Measurements from ENCODE around the gene IFT25. TPM values are rescaled to one million over a fixed set of nuclear protein-coding genes. Genes with fewer than 3 reads are reported as not detected.

IFT25 gene
- total and polyA plus RNA-seq, 2 donors: 39.9 to 52.3 TPM

DNA sequence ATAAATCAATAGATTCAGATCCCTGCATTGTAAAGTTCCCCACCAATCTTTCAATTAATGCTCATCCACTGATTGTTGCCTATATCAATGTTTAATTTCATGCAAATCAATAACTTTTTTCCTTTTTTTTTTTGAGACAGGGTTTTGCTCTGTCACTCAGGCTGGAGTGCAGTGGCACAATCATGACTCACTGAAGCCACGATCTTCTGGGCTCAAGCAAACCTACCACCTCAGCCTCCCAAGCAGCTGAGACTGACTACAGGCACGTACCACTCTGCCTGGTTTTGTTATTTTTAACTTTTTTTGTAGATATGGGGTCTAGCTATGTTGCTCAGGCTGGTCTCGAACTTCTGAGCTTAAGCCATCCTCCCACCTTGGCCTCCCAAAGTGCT is 25.8 kb downstream of the IFT25 start:
- no peaks in the 10 kb centered on the region for H3K4me1 ChIP-seq (ENCODE audit: control insufficient read depth in 2 of 2, insufficient read depth in 2 of 2, low read length in 2 of 2)
- H3K4me3 ChIP-seq (ENCODE audit: low read length in 2 of 2): no peak overlapping the region
- no peak overlapping the region for H3K27ac ChIP-seq (ENCODE audit: low read depth in 1 of 2, low read length in 1 of 2)
- DNase-seq (ENCODE audit: low read depth in 6 of 9, low spot score in 9 of 9): no peak
- no peaks in the 10 kb centered on the region for H3K27me3 ChIP-seq (ENCODE audit: control insufficient read depth in 2 of 2, insufficient read depth in 1 of 2, low read length in 1 of 2)
- peaks cover 13 to 24% of the 10 kb centered on the region in 2 donors for H3K36me3 ChIP-seq (ENCODE audit: control insufficient read depth in 2 of 2, insufficient read depth in 2 of 2, low read length in 1 of 2)
- WGBS: 67% methylated on average over 3 of the region's 3 CpGs
- H3K9me3 ChIP-seq (ENCODE audit: control insufficient read depth in 2 of 2, insufficient read depth in 1 of 2, low read length in 1 of 2): peaks cover 0 to 4% of the 10 kb centered on the region in 2 donors

DNA sequence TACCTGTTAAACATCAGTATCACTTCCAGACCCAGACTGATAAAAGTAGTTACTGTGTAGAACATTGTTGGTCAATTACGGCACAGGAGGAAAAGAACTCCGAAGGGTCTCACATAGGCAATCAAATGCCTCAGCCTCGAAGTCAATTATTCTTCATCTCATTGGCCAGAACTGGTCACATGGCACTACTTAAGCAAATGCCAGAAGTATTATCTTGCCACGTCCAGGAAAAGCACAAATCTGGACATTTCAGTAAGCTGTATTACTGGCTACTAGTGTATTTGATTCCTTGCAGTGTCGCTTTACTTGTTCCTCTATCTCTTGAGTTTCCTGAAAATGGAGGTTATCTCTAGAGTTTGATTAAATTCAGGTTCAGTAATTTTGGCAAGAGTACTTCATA is 27.2 kb downstream of the IFT25 start:
- Histone ChIP-seq H3K27me3 (ENCODE audit: control insufficient read depth in 2 of 2, insufficient read depth in 1 of 2, low read length in 1 of 2) (no peaks in the 10 kb centered on the region), H3K9me3 (ENCODE audit: control insufficient read depth in 2 of 2, insufficient read depth in 1 of 2, low read length in 1 of 2) (peaks cover 0 to 4% of the 10 kb centered on the region in 2 donors), H3K4me1 (ENCODE audit: control insufficient read depth in 2 of 2, insufficient read depth in 2 of 2, low read length in 2 of 2) (no peaks in the 10 kb centered on the region), H3K4me3 (ENCODE audit: low read length in 2 of 2) (no peak overlapping the region), H3K36me3 (ENCODE audit: control insufficient read depth in 2 of 2, insufficient read depth in 2 of 2, low read length in 1 of 2) (peaks cover 12 to 23% of the 10 kb centered on the region in 2 donors), H3K27ac (ENCODE audit: low read depth in 1 of 2, low read length in 1 of 2) (no peak overlapping the region)
- no peak for DNase-seq (ENCODE audit: low read depth in 6 of 9, low spot score in 9 of 9)
- 97% methylated on average over 5 of the region's 5 CpGs for WGBS

DNA sequence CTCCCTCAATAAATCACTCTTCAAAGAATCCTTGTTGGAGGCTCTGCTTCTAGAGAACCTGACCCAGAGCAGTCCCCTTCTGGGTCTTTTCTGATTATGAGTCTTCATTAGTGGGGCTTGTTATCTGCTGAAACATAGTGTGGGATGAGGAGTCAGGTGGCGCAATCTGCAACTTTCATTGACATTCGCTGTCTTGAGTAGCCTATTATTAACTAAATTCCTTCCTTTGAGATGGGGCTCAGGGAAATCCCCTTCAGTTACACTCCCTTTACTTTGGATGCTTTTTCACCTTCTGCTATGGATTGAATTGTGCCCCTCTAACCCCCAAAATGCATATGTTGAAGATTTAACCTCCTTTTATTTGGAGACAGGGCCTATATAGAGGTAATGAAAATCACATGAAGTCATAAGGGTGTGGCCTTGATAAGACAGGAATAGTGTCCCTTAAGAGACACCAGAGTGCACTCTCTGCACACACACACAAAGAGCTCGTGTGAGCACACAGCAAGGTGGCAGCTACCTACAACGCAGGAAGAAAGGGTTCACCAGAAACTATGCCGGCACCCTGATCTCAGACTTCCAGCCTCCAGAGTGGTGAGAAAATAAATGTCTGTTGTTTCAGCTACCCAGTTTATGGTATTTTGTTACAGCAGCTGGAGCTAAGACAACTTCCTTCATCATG is 32.0 kb downstream of the IFT25 start:
- H3K27ac ChIP-seq (ENCODE audit: low read depth in 1 of 2, low read length in 1 of 2): no peak overlapping the region
- WGBS: 95% methylated on average over 5 of the region's 5 CpGs
- H3K4me1 ChIP-seq (ENCODE audit: control insufficient read depth in 2 of 2, insufficient read depth in 2 of 2, low read length in 2 of 2): no peaks in the 10 kb centered on the region
- peaks cover 4 to 9% of the 10 kb centered on the region in 2 donors for H3K36me3 ChIP-seq (ENCODE audit: control insufficient read depth in 2 of 2, insufficient read depth in 2 of 2, low read length in 1 of 2)
- H3K27me3 ChIP-seq (ENCODE audit: control insufficient read depth in 2 of 2, insufficient read depth in 1 of 2, low read length in 1 of 2): no peaks in the 10 kb centered on the region
- no peaks in the 10 kb centered on the region for H3K9me3 ChIP-seq (ENCODE audit: control insufficient read depth in 2 of 2, insufficient read depth in 1 of 2, low read length in 1 of 2)
- no peak for DNase-seq (ENCODE audit: low read depth in 6 of 9, low spot score in 9 of 9)
- H3K4me3 ChIP-seq (ENCODE audit: low read length in 2 of 2): no peak overlapping the region

DNA sequence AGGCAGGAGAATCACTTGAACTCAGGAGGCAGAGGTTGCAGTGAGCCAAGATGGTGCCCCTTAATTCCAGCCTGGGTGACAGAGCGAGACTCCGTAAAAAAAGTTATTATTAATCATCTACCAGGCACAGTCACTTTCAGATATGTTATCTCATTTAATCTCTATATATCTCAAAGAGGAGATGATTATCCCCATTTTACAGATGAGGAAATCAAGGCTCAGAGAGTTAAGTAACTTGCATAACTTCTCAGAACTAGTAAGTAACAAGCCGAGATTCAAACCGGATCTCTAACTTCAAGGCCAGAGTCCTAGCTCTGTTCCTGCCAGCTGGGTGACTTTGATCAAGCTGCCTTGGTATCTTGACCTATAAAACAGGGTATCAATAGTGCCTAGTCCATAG is 34.1 kb downstream of the IFT25 start:
- Histone ChIP-seq H3K27me3 (ENCODE audit: control insufficient read depth in 2 of 2, insufficient read depth in 1 of 2, low read length in 1 of 2) (no peaks in the 10 kb centered on the region), H3K27ac (ENCODE audit: low read depth in 1 of 2, low read length in 1 of 2) (no peak overlapping the region), H3K36me3 (ENCODE audit: control insufficient read depth in 2 of 2, insufficient read depth in 2 of 2, low read length in 1 of 2) (peaks cover 4 to 9% of the 10 kb centered on the region in 2 donors), H3K4me1 (ENCODE audit: control insufficient read depth in 2 of 2, insufficient read depth in 2 of 2, low read length in 2 of 2) (no peaks in the 10 kb centered on the region), H3K9me3 (ENCODE audit: control insufficient read depth in 2 of 2, insufficient read depth in 1 of 2, low read length in 1 of 2) (no peaks in the 10 kb centered on the region), H3K4me3 (ENCODE audit: low read length in 2 of 2) (no peak overlapping the region)
- no peak for DNase-seq (ENCODE audit: low read depth in 6 of 9, low spot score in 9 of 9)
- 100% methylated on average over 4 of the region's 4 CpGs for WGBS

DNA sequence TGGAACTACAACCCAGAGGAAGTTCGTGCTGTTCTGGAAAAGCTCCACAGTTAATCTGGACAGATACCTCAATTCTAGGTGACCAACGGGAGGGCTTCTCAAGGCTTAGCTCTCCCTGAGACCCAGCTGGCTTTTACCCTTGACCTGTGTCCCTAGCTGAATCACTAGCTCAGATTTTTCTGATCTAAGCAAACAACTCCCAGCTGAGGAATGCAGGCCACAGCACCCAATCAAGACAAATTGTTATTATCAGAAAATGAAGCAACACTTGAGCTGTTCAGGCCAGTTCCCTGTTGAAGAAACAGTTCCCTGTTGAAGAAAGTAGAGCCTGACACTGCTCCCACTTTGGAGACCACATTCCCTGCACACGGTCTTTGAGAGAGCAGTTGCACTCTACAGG is 35.6 kb downstream of the IFT25 start:
- Histone ChIP-seq H3K27me3 (ENCODE audit: control insufficient read depth in 2 of 2, insufficient read depth in 1 of 2, low read length in 1 of 2) (no peaks in the 10 kb centered on the region), H3K4me3 (ENCODE audit: low read length in 2 of 2) (no peak overlapping the region), H3K4me1 (ENCODE audit: control insufficient read depth in 2 of 2, insufficient read depth in 2 of 2, low read length in 2 of 2) (no peaks in the 10 kb centered on the region), H3K9me3 (ENCODE audit: control insufficient read depth in 2 of 2, insufficient read depth in 1 of 2, low read length in 1 of 2) (no peaks in the 10 kb centered on the region), H3K36me3 (ENCODE audit: control insufficient read depth in 2 of 2, insufficient read depth in 2 of 2, low read length in 1 of 2) (peaks cover 0 to 8% of the 10 kb centered on the region in 2 donors), H3K27ac (ENCODE audit: low read depth in 1 of 2, low read length in 1 of 2) (no peak overlapping the region)
- DNase-seq (ENCODE audit: low read depth in 6 of 9, low spot score in 9 of 9): no peak
- WGBS: 98% methylated on average over 3 of the region's 3 CpGs

DNA sequence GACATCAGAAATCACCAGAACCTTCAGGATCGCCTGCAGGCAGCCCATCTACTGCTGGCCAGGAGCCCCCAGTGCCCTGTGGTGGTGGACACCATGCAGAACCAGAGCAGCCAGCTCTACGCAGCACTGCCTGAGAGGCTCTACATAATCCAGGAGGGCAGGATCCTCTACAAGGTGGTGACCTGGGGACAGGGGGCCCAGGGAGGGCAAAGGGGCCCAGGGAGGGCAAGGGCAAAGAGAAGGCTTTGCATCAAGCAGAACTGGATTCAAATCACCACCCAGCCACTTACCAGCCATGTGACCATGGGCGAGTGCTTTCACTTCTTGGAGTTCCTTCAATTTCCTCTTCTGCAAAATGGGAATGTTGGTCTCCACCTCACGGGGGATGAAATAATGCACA is 39.4 kb downstream of the IFT25 start:
- 97% methylated on average over 4 of the region's 4 CpGs for WGBS
- H3K27me3 ChIP-seq (ENCODE audit: control insufficient read depth in 2 of 2, insufficient read depth in 1 of 2, low read length in 1 of 2): no peaks in the 10 kb centered on the region
- no peaks in the 10 kb centered on the region for H3K4me1 ChIP-seq (ENCODE audit: control insufficient read depth in 2 of 2, insufficient read depth in 2 of 2, low read length in 2 of 2)
- H3K27ac ChIP-seq (ENCODE audit: low read depth in 1 of 2, low read length in 1 of 2): no peak overlapping the region
- no peak for DNase-seq (ENCODE audit: low read depth in 6 of 9, low spot score in 9 of 9)
- H3K4me3 ChIP-seq (ENCODE audit: low read length in 2 of 2): no peak overlapping the region
- H3K9me3 ChIP-seq (ENCODE audit: control insufficient read depth in 2 of 2, insufficient read depth in 1 of 2, low read length in 1 of 2): no peaks in the 10 kb centered on the region
- H3K36me3 ChIP-seq (ENCODE audit: control insufficient read depth in 2 of 2, insufficient read depth in 2 of 2, low read length in 1 of 2): peaks cover 0 to 3% of the 10 kb centered on the region in 2 donors

DNA sequence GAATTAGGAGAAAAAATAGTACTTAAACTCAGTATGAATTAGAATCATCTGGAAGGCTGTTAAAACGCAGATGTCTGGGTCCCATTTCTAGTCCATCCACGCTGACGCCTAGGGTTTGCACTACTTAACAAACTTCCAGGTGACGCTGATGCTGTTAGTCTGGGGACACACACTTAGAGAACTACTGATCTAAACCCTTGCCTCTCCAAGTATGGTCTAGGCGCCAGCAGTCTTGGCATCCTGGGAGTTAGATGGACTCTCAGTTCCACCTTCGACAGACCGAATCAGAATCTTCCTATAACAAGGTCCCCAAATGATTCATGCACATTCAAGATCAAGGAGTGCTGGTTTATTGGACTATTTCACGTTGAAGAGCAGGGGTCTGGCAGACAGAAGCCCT is 40.0 kb downstream of the IFT25 start:
- DNase-seq (ENCODE audit: low read depth in 6 of 9, low spot score in 9 of 9): no peak
- Histone ChIP-seq H3K27me3 (ENCODE audit: control insufficient read depth in 2 of 2, insufficient read depth in 1 of 2, low read length in 1 of 2) (no peaks in the 10 kb centered on the region), H3K36me3 (ENCODE audit: control insufficient read depth in 2 of 2, insufficient read depth in 2 of 2, low read length in 1 of 2) (peaks cover 0 to 3% of the 10 kb centered on the region in 2 donors), H3K4me1 (ENCODE audit: control insufficient read depth in 2 of 2, insufficient read depth in 2 of 2, low read length in 2 of 2) (no peaks in the 10 kb centered on the region), H3K9me3 (ENCODE audit: control insufficient read depth in 2 of 2, insufficient read depth in 1 of 2, low read length in 1 of 2) (no peaks in the 10 kb centered on the region), H3K4me3 (ENCODE audit: low read length in 2 of 2) (no peak overlapping the region), H3K27ac (ENCODE audit: low read depth in 1 of 2, low read length in 1 of 2) (no peak overlapping the region)
- WGBS: 97% methylated on average over 8 of the region's 8 CpGs

DNA sequence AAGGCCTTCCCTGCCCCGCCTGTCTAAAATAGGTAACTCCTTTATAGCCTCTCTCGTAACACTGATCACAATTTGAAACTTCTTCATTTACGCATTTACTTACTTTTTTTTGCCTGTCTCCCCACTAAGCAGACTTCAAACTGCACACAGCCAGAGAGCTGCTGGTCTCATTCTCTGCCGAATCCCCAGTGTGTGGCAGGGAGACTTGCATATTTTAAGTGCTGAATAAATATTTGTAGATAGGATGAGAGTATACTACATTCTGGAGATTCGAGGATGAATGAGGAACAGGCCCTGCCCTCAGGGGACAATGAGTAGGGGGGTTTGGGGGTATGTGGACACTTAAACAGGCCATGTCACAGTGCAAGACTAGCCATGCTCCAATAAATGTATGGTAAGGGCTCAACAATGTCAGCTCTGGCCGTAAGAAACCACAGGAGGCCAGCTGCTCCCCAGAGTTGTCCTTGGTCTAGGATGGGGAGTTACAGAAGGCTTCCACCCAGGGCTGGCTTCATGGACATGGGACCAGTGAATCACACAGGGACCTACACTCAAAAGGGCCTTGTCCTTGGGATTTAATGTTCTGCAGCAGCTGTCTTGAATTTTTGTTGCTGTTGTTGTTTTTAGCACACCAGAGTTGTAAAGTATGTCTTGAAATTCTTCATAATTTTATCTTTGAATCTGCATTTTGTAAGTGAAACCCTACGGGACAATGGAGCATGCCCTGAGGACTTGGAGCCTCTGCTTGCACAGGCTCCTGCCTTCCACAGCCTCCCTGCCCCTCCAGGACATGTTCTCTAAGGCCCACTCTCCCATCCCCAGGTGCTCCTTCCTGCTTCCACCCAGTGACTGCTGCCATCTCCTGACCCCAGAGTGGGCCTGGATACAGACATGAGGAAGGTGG is 43.0 kb downstream of the IFT25 start:
- WGBS: 97% methylated on average over 7 of the region's 7 CpGs
- no peak overlapping the region for H3K27ac ChIP-seq (ENCODE audit: low read depth in 1 of 2, low read length in 1 of 2)
- no peaks in the 10 kb centered on the region for H3K27me3 ChIP-seq (ENCODE audit: control insufficient read depth in 2 of 2, insufficient read depth in 1 of 2, low read length in 1 of 2)
- no peak for DNase-seq (ENCODE audit: low read depth in 6 of 9, low spot score in 9 of 9)
- no peaks in the 10 kb centered on the region for H3K9me3 ChIP-seq (ENCODE audit: control insufficient read depth in 2 of 2, insufficient read depth in 1 of 2, low read length in 1 of 2)
- H3K36me3 ChIP-seq (ENCODE audit: control insufficient read depth in 2 of 2, insufficient read depth in 2 of 2, low read length in 1 of 2): peaks cover 0 to 3% of the 10 kb centered on the region in 2 donors
- no peak overlapping the region for H3K4me3 ChIP-seq (ENCODE audit: low read length in 2 of 2)
- H3K4me1 ChIP-seq (ENCODE audit: control insufficient read depth in 2 of 2, insufficient read depth in 2 of 2, low read length in 2 of 2): no peaks in the 10 kb centered on the region

DNA sequence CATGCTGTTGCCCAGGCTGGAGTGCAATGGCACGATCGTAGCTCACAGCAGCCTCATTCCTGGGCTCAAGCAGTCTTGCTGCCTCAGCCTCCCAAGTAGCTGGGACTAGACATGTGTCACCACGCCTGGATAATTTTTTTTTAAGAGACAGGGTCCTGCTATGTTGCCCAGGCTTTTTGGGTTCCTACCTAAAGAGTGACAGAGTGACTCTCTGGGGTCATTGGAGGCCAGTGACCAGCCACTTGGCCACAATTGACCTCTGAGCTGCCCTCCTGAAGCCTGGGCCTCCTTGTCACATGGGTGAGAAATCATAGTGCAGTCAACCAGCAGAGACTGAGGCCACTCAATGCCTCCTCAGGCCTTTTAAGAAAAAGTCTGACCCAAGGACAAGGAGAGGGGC is 45.8 kb downstream of the IFT25 start:
- Histone ChIP-seq H3K27ac (ENCODE audit: low read depth in 1 of 2, low read length in 1 of 2) (no peak overlapping the region), H3K27me3 (ENCODE audit: control insufficient read depth in 2 of 2, insufficient read depth in 1 of 2, low read length in 1 of 2) (no peaks in the 10 kb centered on the region), H3K4me1 (ENCODE audit: control insufficient read depth in 2 of 2, insufficient read depth in 2 of 2, low read length in 2 of 2) (no peaks in the 10 kb centered on the region), H3K36me3 (ENCODE audit: control insufficient read depth in 2 of 2, insufficient read depth in 2 of 2, low read length in 1 of 2) (no peaks in the 10 kb centered on the region), H3K4me3 (ENCODE audit: low read length in 2 of 2) (no peak overlapping the region), H3K9me3 (ENCODE audit: control insufficient read depth in 2 of 2, insufficient read depth in 1 of 2, low read length in 1 of 2) (no peaks in the 10 kb centered on the region)
- 98% methylated on average over 3 of the region's 3 CpGs for WGBS
- no peak for DNase-seq (ENCODE audit: low read depth in 6 of 9, low spot score in 9 of 9)

All from thymus (tissue), 11 donors.